ENCODE measurements around the gene ATOH8. TPM values are rescaled to one million over a fixed set of nuclear protein-coding genes. Genes with fewer than 3 reads are reported as not detected.
A peak's percentile ranks its signal among the peaks of the same experiment; 100 is the strongest.

Gene ATOH8
- total RNA-seq, 3 donors from 2014 or later, result 20.8 to 167 (median 46.2) TPM

DNA sequence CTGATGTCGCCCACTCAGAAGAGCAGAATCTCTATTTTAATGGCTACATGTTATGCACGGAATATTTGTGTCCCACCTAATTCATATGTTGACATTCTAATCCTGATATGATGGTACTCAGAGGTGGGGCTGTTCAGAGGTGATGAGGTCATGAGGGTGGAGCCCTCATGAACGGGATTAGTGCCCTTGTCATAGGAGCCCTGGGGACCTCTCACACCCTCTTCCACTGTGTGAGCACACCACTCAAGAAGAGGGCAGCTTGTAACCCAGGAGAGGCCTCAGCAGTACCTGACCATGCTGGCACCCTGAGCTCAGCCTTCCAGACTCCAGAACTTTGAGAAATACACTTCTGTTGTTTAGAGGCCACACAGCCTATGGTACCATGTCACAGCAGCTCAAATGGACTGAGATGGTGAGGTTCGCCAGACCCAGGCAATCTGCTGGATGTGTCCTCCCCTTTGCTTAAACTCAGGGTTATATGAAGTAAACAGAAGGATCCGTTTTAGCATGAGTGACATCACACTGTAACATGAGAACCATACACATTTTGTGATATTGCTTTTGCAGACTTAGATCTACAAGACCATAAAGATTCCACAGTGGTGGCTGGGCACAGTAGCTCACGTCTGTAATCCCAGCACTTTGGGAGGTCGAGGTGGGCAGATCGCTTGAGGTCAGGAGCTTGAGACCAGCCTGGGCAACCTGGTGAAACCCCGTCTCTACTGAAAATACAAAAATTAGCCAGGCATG, 48.7 kb downstream of the ATOH8 start:
- H3K4me3 ChIP-seq, result no peak overlapping the region
- no peaks in the 10 kb centered on the region for H3K4me1 ChIP-seq
- intact Hi-C loops (cut with DNase I; ENCODE audit: low total_unique reads), result no loop called here
- H3K36me3 ChIP-seq, result no peaks in the 10 kb centered on the region
- H3K9me3 ChIP-seq, result peaks cover 0 to 6% of the 10 kb centered on the region in 2 donors
- no peak overlapping the region for H3K27ac ChIP-seq
- H3K27me3 ChIP-seq, result no peaks in the 10 kb centered on the region
- TF ChIP-seq POLR2AphosphoS5 (IDR thresholded peaks at IDR 0.05) (no peak), POLR2A (IDR thresholded peaks at IDR 0.05) (no peak)
- TF ChIP-seq, protein P1, sequence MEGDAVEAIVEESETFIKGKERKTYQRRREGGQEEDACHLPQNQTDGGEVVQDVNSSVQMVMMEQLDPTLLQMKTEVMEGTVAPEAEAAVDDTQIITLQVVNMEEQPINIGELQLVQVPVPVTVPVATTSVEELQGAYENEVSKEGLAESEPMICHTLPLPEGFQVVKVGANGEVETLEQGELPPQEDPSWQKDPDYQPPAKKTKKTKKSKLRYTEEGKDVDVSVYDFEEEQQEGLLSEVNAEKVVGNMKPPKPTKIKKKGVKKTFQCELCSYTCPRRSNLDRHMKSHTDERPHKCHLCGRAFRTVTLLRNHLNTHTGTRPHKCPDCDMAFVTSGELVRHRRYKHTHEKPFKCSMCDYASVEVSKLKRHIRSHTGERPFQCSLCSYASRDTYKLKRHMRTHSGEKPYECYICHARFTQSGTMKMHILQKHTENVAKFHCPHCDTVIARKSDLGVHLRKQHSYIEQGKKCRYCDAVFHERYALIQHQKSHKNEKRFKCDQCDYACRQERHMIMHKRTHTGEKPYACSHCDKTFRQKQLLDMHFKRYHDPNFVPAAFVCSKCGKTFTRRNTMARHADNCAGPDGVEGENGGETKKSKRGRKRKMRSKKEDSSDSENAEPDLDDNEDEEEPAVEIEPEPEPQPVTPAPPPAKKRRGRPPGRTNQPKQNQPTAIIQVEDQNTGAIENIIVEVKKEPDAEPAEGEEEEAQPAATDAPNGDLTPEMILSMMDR (IDR thresholded peaks at IDR 0.05), result no peak
- no peak for DNase-seq (ENCODE audit: low spot score in 2 of 2)

DNA sequence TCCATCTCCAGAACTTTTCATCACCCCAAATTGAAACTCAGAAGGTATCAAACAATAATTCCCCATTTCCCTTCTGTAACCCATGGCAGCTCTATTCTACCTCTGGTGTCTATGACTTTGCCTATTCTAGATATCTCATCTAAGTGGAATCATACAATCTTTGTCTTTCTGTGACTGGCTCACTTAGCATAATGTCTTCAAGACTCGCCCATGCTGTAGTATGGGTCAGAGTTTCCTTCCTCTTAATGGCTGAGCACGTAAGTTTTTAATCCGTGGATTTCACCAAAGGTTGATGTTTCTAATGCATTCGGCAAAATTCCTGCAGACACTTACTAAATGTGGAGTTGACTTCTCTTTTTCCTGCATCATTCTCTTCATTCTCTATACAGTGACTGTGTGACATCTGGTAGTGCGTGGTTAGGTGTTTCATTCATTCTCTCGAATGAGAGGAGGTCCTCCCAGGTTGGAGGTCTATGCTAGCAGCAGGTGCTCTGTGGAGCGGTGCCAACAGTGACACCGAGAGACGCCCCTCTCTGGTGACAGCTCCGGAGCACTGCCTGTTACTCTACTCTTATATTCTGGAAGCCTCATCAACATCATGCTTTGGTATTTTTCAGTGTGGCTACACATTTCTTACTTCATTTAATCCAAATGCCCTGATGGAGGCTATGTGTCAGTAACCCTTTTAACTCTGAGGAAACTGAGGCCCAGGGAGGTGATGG, 50.1 kb downstream of the ATOH8 start:
- Histone ChIP-seq H3K36me3 (no peaks in the 10 kb centered on the region), H3K4me3 (no peak overlapping the region), H3K27ac (no peak overlapping the region), H3K9me3 (peaks cover 0 to 6% of the 10 kb centered on the region in 2 donors), H3K4me1 (no peaks in the 10 kb centered on the region), H3K27me3 (no peaks in the 10 kb centered on the region)
- no peak for DNase-seq (ENCODE audit: low spot score in 2 of 2)
- no peak for TF ChIP-seq POLR2A (IDR thresholded peaks at IDR 0.05)
- TF ChIP-seq, protein P1 (IDR thresholded peaks at IDR 0.05), result no peak
- no peak for TF ChIP-seq POLR2AphosphoS5 (IDR thresholded peaks at IDR 0.05)
- intact Hi-C loops (cut with DNase I; ENCODE audit: low total_unique reads), result no loop called here

DNA sequence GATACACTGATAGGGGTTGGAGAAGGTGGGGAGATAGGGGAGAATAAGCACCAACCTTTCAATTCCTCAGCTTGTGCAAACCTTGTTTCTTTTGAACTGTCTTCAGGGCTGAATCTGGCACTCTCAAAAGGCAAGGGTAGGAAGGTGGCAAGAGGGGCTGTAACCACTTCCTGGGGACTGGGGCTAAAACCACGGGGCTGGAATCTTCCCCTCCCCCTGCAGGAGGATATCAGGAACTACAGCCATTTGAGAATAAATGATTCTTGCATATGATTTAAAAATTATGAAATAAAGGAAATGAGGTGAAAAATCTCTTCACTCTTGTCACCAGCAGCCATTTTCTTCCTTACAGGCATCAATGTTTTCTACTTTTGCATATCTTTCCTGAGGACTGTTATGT, 50.8 kb downstream of the ATOH8 start:
- DNase-seq (ENCODE audit: low spot score in 2 of 2), result no peak
- Histone ChIP-seq H3K27me3 (no peaks in the 10 kb centered on the region), H3K4me3 (no peak overlapping the region), H3K9me3 (peaks cover 0 to 6% of the 10 kb centered on the region in 2 donors), H3K36me3 (no peaks in the 10 kb centered on the region), H3K27ac (no peak overlapping the region), H3K4me1 (no peaks in the 10 kb centered on the region)
- intact Hi-C loops (cut with DNase I; ENCODE audit: low total_unique reads), result no loop called here
- no peak for TF ChIP-seq POLR2A (IDR thresholded peaks at IDR 0.05)
- TF ChIP-seq, protein P1 (IDR thresholded peaks at IDR 0.05), result peak; percentile 26 to 46 (median 42)
- TF ChIP-seq POLR2AphosphoS5 (IDR thresholded peaks at IDR 0.05), result no peak

DNA sequence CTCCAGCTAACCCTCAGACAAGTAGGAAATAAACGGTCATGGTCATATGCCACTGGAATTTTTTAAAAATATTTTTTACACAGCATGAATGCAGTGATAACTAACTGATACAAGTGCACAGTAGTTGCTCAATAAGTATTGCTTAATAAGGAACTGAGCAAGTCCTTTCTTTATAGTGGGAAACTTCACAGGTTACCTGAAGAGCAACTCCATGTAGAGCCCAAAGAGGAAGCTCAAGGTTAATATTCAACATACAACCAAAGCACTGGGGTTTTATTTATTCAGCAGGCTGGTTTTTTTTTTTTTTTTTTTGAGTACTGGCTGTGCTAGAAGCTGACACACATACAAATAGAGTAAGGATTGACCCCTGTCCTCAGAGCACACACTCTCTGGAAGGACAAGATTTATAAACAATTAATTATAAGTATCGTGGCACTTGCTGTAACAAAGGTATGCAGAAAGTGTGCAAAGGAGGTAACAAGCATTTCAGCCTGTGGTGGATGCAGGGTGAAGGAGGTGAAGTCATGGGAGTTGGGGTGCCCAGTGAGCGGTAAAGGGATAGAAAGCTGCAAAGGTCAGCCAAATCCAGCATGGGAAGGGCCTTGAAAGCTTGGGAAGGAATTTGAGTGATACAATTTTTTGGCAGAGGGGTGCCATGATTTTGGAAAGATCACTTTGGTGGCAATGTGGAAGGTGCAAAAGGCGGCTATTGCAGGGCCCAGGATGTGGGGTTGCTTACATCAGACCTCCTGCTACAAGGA, 52.7 kb downstream of the ATOH8 start:
- H3K4me3 ChIP-seq, result no peak overlapping the region
- intact Hi-C loops (cut with DNase I; ENCODE audit: low total_unique reads), result no loop called here
- peak in 1 of 2 donors; percentile 13 for DNase-seq (ENCODE audit: low spot score in 2 of 2)
- H3K4me1 ChIP-seq, result no peaks in the 10 kb centered on the region
- H3K36me3 ChIP-seq, result no peaks in the 10 kb centered on the region
- no peaks in the 10 kb centered on the region for H3K9me3 ChIP-seq
- no peak overlapping the region for H3K27ac ChIP-seq
- TF ChIP-seq, protein P1 (IDR thresholded peaks at IDR 0.05), result no peak
- no peak for TF ChIP-seq POLR2A (IDR thresholded peaks at IDR 0.05)
- TF ChIP-seq POLR2AphosphoS5 (IDR thresholded peaks at IDR 0.05), result no peak
- H3K27me3 ChIP-seq, result no peaks in the 10 kb centered on the region
